Lung (tissue), 12 donors: Measurements from ENCODE around the gene EPHA6. TPM values are rescaled to one million over a fixed set of nuclear protein-coding genes. Genes with fewer than 3 reads are reported as not detected.

ENCODE experiments used
- ATAC-seq: fragments of 200-7000 bp; cut with Tn5 transposase; one replicate; pipeline ENCODE4 v1.9.1; 2020; ENCODE audit warnings: moderate number of reproducible peaks; ENCODE audit not compliant: insufficient read depth, low FRiP score
- DNase-seq, 3 donors: peaks; one replicate each; pipeline ENCODE4 v3.0.0-alpha.2; 2013 to 2017
- H3K27ac ChIP-seq, 2 donors: one replicate each; pipeline ENCODE4 v1.5.1; 2013; ENCODE audit warnings: mild to moderate bottlenecking in 2 of 2, moderate library complexity in 2 of 2, control low read depth in 1 of 2, inconsistent platforms in 1 of 2, low read depth in 1 of 2, low read length in 1 of 2
- H3K27me3 ChIP-seq, 3 donors: one replicate each; pipeline ENCODE4 v1.5.1; 2013; ENCODE audit warnings: low read length in 2 of 3; ENCODE audit not compliant: control insufficient read depth in 3 of 3, insufficient read depth in 3 of 3
- H3K36me3 ChIP-seq, 4 donors: one replicate each; pipeline ENCODE4 v1.5.1; 2013; ENCODE audit warnings: low read length in 4 of 4, mild to moderate bottlenecking in 1 of 4, moderate library complexity in 1 of 4; ENCODE audit not compliant: control insufficient read depth in 4 of 4, insufficient read depth in 4 of 4
- H3K4me1 ChIP-seq, 5 donors: one replicate each; pipeline ENCODE4 v1.5.1; 2013; ENCODE audit warnings: low read length in 5 of 5, mild to moderate bottlenecking in 2 of 5, moderate library complexity in 1 of 5; ENCODE audit not compliant: control insufficient read depth in 5 of 5, insufficient read depth in 5 of 5
- H3K4me3 ChIP-seq: one replicate; pipeline ENCODE4 v1.5.1; 2013; ENCODE audit warnings: mild to moderate bottlenecking, control low read depth, moderate library complexity
- H3K9ac ChIP-seq, 2 donors: one replicate each; pipeline ENCODE4 v1.5.1; 2013; ENCODE audit warnings: low read length in 2 of 2, control low read depth in 1 of 2; ENCODE audit not compliant: insufficient read depth in 1 of 2
- H3K9me3 ChIP-seq, 4 donors: one replicate each; pipeline ENCODE4 v1.5.1; 2013; ENCODE audit warnings: low read length in 3 of 4, mild to moderate bottlenecking in 1 of 4, moderate library complexity in 1 of 4; ENCODE audit not compliant: control insufficient read depth in 4 of 4, insufficient read depth in 3 of 4
- CTCF ChIP-seq: IDR thresholded peaks from 2 replicates; pipeline ENCODE4 v1.5.1; 2012; ENCODE audit warnings: mild to moderate bottlenecking; ENCODE audit errors: control extremely low read depth, extremely low read depth
- WGBS, 2 donors: extraction: QIAGEN DNeasy Blood & Tissue Kit; methylation state at CpG; one replicate each; pipeline ENCODE4 v1.1.7; 2013; 5-methylcytosine and 5-hydroxymethylcytosine counted together
- polyA plus RNA-seq, 2 donors: library from polyadenylated mRNA; stranded (reverse); fragments of 200-250 nt; gene quantifications; one replicate each; pipeline ENCODE4 v1.2.1, GENCODE V29; 2013
- total RNA-seq, 2 donors: library from RNA; depleted of rRNA in 1 of 2; stranded (reverse); fragments of >200 nt in 1 of 2; gene quantifications; one replicate each; pipeline ENCODE4 v1.2.1, GENCODE V29; 2014 to 2021
- donor health status: control.
- donor health status: control.
- donor health status: Bipolar disorder and iron deficiency.
- donor health status: healthy.
- donor health status: DM: yes; HTN: yes; CAD: no.

The EPHA6 gene
- total and polyA plus RNA-seq, 4 donors, result 0.31 to 1.3 TPM; not detected in 2

DNA sequence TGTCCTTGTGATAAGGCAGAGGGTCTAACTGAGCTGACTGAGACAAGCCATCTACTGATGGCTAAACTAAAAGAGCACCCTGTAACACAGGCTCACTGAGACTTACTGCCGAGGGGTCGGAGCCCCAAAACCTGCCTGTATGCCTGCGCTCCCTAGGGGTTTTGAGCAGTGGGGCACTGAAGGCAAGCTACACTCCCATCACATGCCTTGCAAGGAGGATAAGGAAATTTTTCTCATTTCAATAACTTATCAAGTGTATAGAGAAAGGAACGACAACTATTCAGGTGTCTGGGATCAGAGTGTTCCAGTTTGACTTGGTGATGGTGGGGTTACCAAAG, 292.2 kb downstream of the EPHA6 start:
- WGBS, 2 donors, result 81 to 85% methylated on average over 4 of the region's 4 CpGs
- Histone ChIP-seq H3K9ac (no peak overlapping the region), H3K27me3 (no peaks in the 10 kb centered on the region), H3K36me3 (no peaks in the 10 kb centered on the region), H3K4me3 (no peak overlapping the region), H3K4me1 (no peaks in the 10 kb centered on the region), H3K27ac (no peak overlapping the region), H3K9me3 (no peaks in the 10 kb centered on the region)
- ATAC-seq (no peak), DNase-seq (no peak)
- no peak for TF ChIP-seq CTCF

GRCh38 chr3:97108136-97108535, 293.7 kb downstream of the EPHA6 start:
- no peak overlapping the region for H3K9ac ChIP-seq
- H3K27ac ChIP-seq, result no peak overlapping the region
- no peaks in the 10 kb centered on the region for H3K4me1 ChIP-seq
- H3K9me3 ChIP-seq, result no peaks in the 10 kb centered on the region
- H3K27me3 ChIP-seq, result no peaks in the 10 kb centered on the region
- ATAC-seq, result no peak
- DNase-seq, result no peak
- H3K36me3 ChIP-seq, result no peaks in the 10 kb centered on the region
- H3K4me3 ChIP-seq, result no peak overlapping the region
- TF ChIP-seq CTCF, result no peak
- WGBS, 2 donors, result 85 to 91% methylated on average over 1 of the region's 1 CpG

- WGBS, 2 donors, result 90 to 91% methylated on average over 1 of the region's 1 CpG
Measured at GRCh38 chr3:97111244-97111643, 296.9 kb downstream of the EPHA6 start.

More at GRCh38 chr3:97111244-97111643, 296.9 kb downstream of the EPHA6 start:
- Histone ChIP-seq H3K9me3 (no peaks in the 10 kb centered on the region), H3K9ac (no peak overlapping the region), H3K36me3 (no peaks in the 10 kb centered on the region), H3K4me3 (no peak overlapping the region), H3K27ac (no peak overlapping the region), H3K27me3 (no peaks in the 10 kb centered on the region), H3K4me1 (no peaks in the 10 kb centered on the region)
- DNase-seq (no peak), ATAC-seq (no peak)
- no peak for TF ChIP-seq CTCF
